GM12865 (cell line): Measurements from ENCODE around the gene GRB10.

Experiments used
- DNase-seq: peaks from one replicate; pipeline ENCODE4 v3.0.0; 2010; ENCODE audit warnings: low read depth
- H3K4me3 ChIP-seq: 2 replicates; pipeline ENCODE4 v1.5.1; 2011; ENCODE audit warnings: mild to moderate bottlenecking, low read depth, low read length, control low read depth
- CTCF ChIP-seq: IDR thresholded peaks from 2 replicates; pipeline ENCODE4 v1.5.1; 2011; ENCODE audit warnings: low read length, control low read depth, low read depth, inconsistent platforms; ENCODE audit not compliant: insufficient read depth; ENCODE audit errors: missing control alignments

GRB10 gene

DNA sequence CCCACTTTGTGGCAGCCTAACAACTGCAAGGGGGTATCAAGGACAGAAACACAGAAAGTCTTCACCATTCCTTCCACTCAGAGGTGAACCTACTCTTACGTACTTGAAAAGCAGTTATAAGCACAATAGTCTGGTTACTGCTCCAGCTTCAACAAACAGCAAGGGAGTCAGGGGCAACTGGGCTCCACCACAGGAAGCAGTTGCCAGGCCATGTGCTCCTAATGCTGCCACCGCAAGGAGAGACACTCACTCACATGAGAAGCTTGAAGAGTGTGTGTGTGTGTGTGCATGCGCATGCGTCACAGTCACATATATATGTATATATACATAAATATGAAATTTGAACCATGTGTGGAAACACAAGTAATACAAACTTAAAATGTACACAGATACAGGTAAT lies 65.5 kb downstream of the GRB10 start:
- no peak for TF ChIP-seq CTCF
- H3K4me3 ChIP-seq = no peak overlapping the region
- DNase-seq = no peak

GRCh38 chr7:50714857-50715256 lies 67.8 kb downstream of the GRB10 start:
- H3K4me3 ChIP-seq = no peak overlapping the region
- DNase-seq = no peak
- no peak for TF ChIP-seq CTCF

DNA sequence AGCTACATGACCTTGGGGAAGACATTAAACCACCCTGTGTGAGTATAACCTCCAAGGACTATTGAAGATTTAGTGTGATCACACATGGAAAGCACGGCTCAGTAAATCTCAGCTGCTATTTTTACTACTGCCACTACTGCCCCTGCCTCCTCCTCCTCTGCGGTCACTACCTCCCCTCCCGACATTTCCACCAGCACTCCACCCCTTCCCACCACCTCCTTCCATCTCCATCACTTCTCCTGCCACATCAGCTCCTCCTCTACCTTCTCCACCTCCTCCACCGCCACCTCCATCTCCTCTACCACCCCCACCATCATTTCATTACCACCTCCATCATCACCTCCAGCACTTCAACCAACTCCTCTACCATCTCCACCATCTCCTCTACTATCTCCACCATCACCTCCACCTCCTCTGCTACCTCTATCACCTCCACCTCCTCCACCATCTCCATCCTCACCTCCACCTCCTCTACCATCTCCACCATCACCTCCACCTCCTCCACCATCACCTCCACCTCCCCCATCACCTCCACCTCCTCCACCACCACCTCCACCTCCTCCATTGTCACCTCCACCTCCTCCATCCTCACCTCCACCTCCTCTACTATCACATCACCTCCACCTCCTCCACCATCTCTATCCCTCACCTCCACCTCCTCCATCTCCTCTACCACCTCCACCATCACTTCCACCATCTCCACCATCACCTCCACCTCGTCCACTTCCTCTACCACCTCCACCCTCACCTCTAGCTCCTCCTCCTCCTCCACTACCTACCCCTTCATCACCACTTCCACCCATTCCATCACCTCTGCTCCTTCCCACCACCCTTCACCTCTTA lies 69.4 kb downstream of the GRB10 start:
- TF ChIP-seq CTCF = no peak
- no peak for DNase-seq
- H3K4me3 ChIP-seq = no peak overlapping the region

GRCh38 chr7:50712252-50713122 lies 70.2 kb downstream of the GRB10 start:
- TF ChIP-seq CTCF = no peak
- DNase-seq = no peak
- H3K4me3 ChIP-seq = no peak overlapping the region

- TF ChIP-seq CTCF = no peak
- H3K4me3 ChIP-seq = no peak overlapping the region
- DNase-seq = no peak
Measured at GRCh38 chr7:50711271-50712175, 71.2 kb downstream of the GRB10 start.

DNA sequence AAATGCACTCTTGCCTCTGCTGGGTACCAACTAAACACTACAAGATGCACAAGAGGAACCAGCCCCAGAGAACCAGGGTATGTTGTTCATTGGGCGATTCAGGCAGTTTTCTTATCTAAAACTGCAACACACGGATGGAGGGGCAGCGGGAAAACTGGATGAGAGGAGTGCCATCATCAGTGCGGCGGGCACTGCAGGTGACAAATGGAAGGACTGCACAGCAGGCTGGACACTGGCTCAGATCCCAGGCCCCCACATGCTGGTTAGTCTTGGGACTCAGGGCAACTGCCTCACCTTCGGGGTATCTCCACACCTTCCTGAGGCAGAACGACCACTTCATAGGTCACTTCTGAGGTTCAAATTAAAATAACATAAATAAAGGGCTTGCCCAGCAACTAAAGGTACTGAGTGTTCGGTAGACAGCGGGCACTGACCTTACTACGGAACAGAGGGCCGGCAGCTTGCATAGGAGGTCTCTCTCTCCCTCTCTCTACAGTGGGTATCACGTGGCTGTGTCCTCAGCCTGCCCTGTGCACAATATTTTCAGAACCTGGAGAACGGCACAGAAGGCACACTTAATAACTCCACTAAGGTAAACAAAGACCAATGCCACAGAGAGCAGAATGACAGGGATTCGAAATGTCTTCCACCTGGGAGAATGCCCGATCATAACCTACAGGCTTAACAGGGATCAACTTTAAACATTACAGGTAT lies 72.1 kb downstream of the GRB10 start:
- no peak for TF ChIP-seq CTCF
- H3K4me3 ChIP-seq = no peak overlapping the region
- no peak for DNase-seq
